IMR-90 (cell line): ENCODE measurements around the gene VIPR2.
"Not testable (repeated sequence)": the region's sequence is repeated elsewhere in the genome, so short reads cannot be mapped to it uniquely, and the experiment has no call there.

Experiments used
- CEBPB ChIP-seq: IDR thresholded peaks from 2 replicates; pipeline ENCODE4 v1.6.1; 2012; ENCODE audit warnings: low read depth, low read length, improper control_type of control experiment
- CHD1 ChIP-seq: IDR thresholded peaks from 2 replicates; pipeline ENCODE4 v1.6.1; 2012; ENCODE audit warnings: low read depth, low read length, improper control_type of control experiment
- FOS ChIP-seq: fragments of 150-350 bp; IDR thresholded peaks from 2 replicates; pipeline ENCODE4 v1.6.1; 2016; ENCODE audit warnings: low read depth, low read length
- MAFK ChIP-seq: IDR thresholded peaks from 2 replicates; pipeline ENCODE4 v1.6.1; 2012; ENCODE audit warnings: low read depth, low read length, improper control_type of control experiment
- MAZ ChIP-seq: IDR thresholded peaks from 2 replicates; pipeline ENCODE4 v1.6.1; 2012; ENCODE audit warnings: low read depth, mild to moderate bottlenecking, low read length, improper control_type of control experiment, moderate library complexity, borderline replicate concordance
- POLR2A ChIP-seq: IDR thresholded peaks from 2 replicates; pipeline ENCODE4 v1.6.1; 2012; ENCODE audit warnings: mild to moderate bottlenecking, low read depth, low read length
- RAD21 ChIP-seq: IDR thresholded peaks from 2 replicates; pipeline ENCODE4 v1.6.1; 2012; ENCODE audit warnings: low read length, improper control_type of control experiment
- RCOR1 ChIP-seq: IDR thresholded peaks from 2 replicates; pipeline ENCODE4 v1.6.1; 2012; ENCODE audit warnings: mild to moderate bottlenecking, low read length, improper control_type of control experiment; ENCODE audit not compliant: insufficient replicate concordance
- TF ChIP-seq, protein P1 (sequence below): conservative IDR thresholded peaks from 2 replicates; pipeline ENCODE4 v1.5.1; 2012; ENCODE audit warnings: mild to moderate bottlenecking, low read depth, low read length, improper control_type of control experiment

DNA sequence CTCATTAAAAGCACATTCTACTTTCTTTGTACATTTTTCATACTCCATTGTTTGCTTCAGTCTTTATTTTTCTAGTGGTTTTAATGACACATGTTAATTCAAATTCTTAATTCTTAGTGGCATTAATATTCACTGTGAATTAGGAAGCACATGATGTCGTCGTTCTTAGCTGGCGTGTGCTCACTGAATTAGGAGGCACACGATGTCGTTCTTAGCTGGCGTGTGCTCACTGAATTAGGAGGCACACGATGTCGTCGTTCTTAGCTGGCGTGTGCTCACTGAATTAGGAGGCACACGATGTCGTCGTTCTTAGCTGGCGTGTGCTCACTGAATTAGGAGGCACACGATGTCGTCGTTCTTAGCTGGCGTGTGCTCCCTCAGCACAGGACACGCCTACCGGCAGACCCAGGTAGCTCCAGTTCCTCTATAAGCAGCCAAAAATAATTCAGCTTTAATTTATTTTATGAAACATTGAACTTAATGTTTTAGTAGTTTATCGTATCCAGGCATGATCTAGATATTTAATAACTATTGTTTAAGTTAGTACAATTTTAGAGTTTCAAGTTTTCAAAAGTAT lies 17.5 kb upstream of the VIPR2 start:
- TF ChIP-seq MAFK, POLR2A, CHD1, MAZ, RAD21, FOS, CEBPB, RCOR1: not testable (repeated sequence)
- TF ChIP-seq, protein P1, sequence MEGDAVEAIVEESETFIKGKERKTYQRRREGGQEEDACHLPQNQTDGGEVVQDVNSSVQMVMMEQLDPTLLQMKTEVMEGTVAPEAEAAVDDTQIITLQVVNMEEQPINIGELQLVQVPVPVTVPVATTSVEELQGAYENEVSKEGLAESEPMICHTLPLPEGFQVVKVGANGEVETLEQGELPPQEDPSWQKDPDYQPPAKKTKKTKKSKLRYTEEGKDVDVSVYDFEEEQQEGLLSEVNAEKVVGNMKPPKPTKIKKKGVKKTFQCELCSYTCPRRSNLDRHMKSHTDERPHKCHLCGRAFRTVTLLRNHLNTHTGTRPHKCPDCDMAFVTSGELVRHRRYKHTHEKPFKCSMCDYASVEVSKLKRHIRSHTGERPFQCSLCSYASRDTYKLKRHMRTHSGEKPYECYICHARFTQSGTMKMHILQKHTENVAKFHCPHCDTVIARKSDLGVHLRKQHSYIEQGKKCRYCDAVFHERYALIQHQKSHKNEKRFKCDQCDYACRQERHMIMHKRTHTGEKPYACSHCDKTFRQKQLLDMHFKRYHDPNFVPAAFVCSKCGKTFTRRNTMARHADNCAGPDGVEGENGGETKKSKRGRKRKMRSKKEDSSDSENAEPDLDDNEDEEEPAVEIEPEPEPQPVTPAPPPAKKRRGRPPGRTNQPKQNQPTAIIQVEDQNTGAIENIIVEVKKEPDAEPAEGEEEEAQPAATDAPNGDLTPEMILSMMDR: not testable (repeated sequence)
